BE2C (cell line): ENCODE results near the gene LARP1B.

Source experiments
- DNase-seq: peaks from one replicate; pipeline ENCODE4 v3.0.0-alpha.2; 2020
- H3K27me3 ChIP-seq: fragments of 250-450 bp; sonication (Bioruptor Pico); 2 replicates; pipeline ENCODE4 v1.5.1; 2020; ENCODE audit warnings: mild to moderate bottlenecking
- H3K36me3 ChIP-seq: fragments of 250-450 bp; sonication (Bioruptor Pico); 2 replicates; pipeline ENCODE4 v1.5.1; 2020; ENCODE audit warnings: mild to moderate bottlenecking
- H3K4me1 ChIP-seq: fragments of 250-450 bp; sonication (Bioruptor Pico); 2 replicates; pipeline ENCODE4 v1.5.1; 2020
- H3K4me3 ChIP-seq: 2 replicates; pipeline ENCODE4 v1.5.1; 2011; ENCODE audit warnings: low read depth, low read length
- H3K9me3 ChIP-seq: fragments of 250-450 bp; sonication (Bioruptor Pico); 2 replicates; pipeline ENCODE4 v1.5.1; 2020
- CTCF ChIP-seq: IDR thresholded peaks from 2 replicates; pipeline ENCODE4 v1.5.1; 2012; ENCODE audit warnings: mild to moderate bottlenecking, low read depth, low read length

Gene LARP1B

GRCh38 chr4:128227991-128228571, 167.0 kb downstream of the LARP1B start:
- H3K27me3 ChIP-seq = no peaks in the 10 kb centered on the region
- DNase-seq = no peak
- H3K36me3 ChIP-seq = no peaks in the 10 kb centered on the region
- H3K4me1 ChIP-seq = 0 out of 2 replicates have a peak, but pooled peaks cover 4% of the 10 kb centered on the region
- H3K9me3 ChIP-seq = no peaks in the 10 kb centered on the region
- H3K4me3 ChIP-seq = no peak overlapping the region
- no peak for TF ChIP-seq CTCF

- H3K9me3 ChIP-seq = no peaks in the 10 kb centered on the region
- no peak overlapping the region for H3K4me3 ChIP-seq
- H3K27me3 ChIP-seq = no peaks in the 10 kb centered on the region
- TF ChIP-seq CTCF = no peak
- no peak for DNase-seq
- no peaks in the 10 kb centered on the region for H3K36me3 ChIP-seq
- H3K4me1 ChIP-seq = 0 out of 2 replicates have a peak, but pooled peaks cover 4% of the 10 kb centered on the region
These were observed 168.0 kb downstream of the LARP1B start for GRCh38 chr4:128228845-128229795.

- no peaks in the 10 kb centered on the region for H3K36me3 ChIP-seq
- DNase-seq = no peak
- no peaks in the 10 kb centered on the region for H3K9me3 ChIP-seq
- no peaks in the 10 kb centered on the region for H3K27me3 ChIP-seq
- 0 out of 2 replicates have a peak, but pooled peaks cover 4% of the 10 kb centered on the region for H3K4me1 ChIP-seq
- no peak overlapping the region for H3K4me3 ChIP-seq
- TF ChIP-seq CTCF = no peak
These were observed 171.6 kb downstream of the LARP1B start for GRCh38 chr4:128232719-128233118.

- no peaks in the 10 kb centered on the region for H3K36me3 ChIP-seq
- no peaks in the 10 kb centered on the region for H3K27me3 ChIP-seq
- H3K4me3 ChIP-seq = no peak overlapping the region
- no peak for DNase-seq
- 0 out of 2 replicates have a peak, but pooled peaks cover under 1% of the 10 kb centered on the region for H3K4me1 ChIP-seq
- TF ChIP-seq CTCF = no peak
- H3K9me3 ChIP-seq = no peaks in the 10 kb centered on the region
These were observed 173.7 kb downstream of the LARP1B start for GRCh38 chr4:128234836-128235235.

- Histone ChIP-seq H3K4me3 (no peak overlapping the region), H3K36me3 (no peaks in the 10 kb centered on the region), H3K4me1 (0 out of 2 replicates have a peak, but pooled peaks cover 3% of the 10 kb centered on the region), H3K27me3 (no peaks in the 10 kb centered on the region), H3K9me3 (no peaks in the 10 kb centered on the region)
- no peak for DNase-seq
- no peak for TF ChIP-seq CTCF
These were observed 179.9 kb downstream of the LARP1B start for GRCh38 chr4:128241019-128241418.
